Activated CD8-positive, alpha-beta memory T cell treated with anti-CD3 and anti-CD28 coated beads for 48 hours (primary cell): ENCODE data around the gene SNCB.

Experiments
- DNase-seq, 3 experiments: peaks; one replicate each; pipeline ENCODE4 v3.0.0-alpha.2; 2020; ENCODE audit warnings: low read depth in 2 of 3, low spot score in 2 of 3

The SNCB gene

GRCh38 chr5:176644878-176645670 is 14.7 kb upstream of the SNCB start:
- DNase-seq: no peak

- no peak for DNase-seq
These were observed 14.0 kb upstream of the SNCB start for GRCh38 chr5:176644294-176644693.

GRCh38 chr5:176643491-176644219 is 13.3 kb upstream of the SNCB start:
- DNase-seq: no peak

GRCh38 chr5:176642675-176643490 is 12.5 kb upstream of the SNCB start:
- no peak for DNase-seq

- no peak for DNase-seq
These were observed 10.3 kb upstream of the SNCB start for GRCh38 chr5:176640616-176641015.

GRCh38 chr5:176639981-176640380 is 9.6 kb upstream of the SNCB start:
- no peak for DNase-seq

GRCh38 chr5:176639208-176639607 is 8.9 kb upstream of the SNCB start:
- DNase-seq: no peak

- no peak for DNase-seq
These were observed 8.1 kb upstream of the SNCB start for GRCh38 chr5:176638437-176638836.

GRCh38 chr5:176637556-176637955 is 7.2 kb upstream of the SNCB start:
- no peak for DNase-seq

- no peak for DNase-seq
These were observed 6.1 kb upstream of the SNCB start for GRCh38 chr5:176636426-176636825.

GRCh38 chr5:176633598-176633997 is 3.3 kb upstream of the SNCB start:
- no peak for DNase-seq

- no peak for DNase-seq
These were observed 2.4 kb upstream of the SNCB start for GRCh38 chr5:176632745-176633144.

GRCh38 chr5:176631383-176632200 is 1.3 kb upstream of the SNCB start:
- DNase-seq: no peak

- DNase-seq: no peak
These were observed 418 bp upstream of the SNCB start for GRCh38 chr5:176630681-176631222.

- no peak for DNase-seq
These were observed 949 bp downstream of the SNCB start for GRCh38 chr5:176629317-176629852.

- DNase-seq: no peak
These were observed 1.7 kb downstream of the SNCB start for GRCh38 chr5:176628406-176629228.

- no peak for DNase-seq
These were observed 2.8 kb downstream of the SNCB start for GRCh38 chr5:176627582-176627981.

GRCh38 chr5:176626876-176627236 is 3.5 kb downstream of the SNCB start:
- no peak for DNase-seq
